ENCODE measurements around the gene VKORC1.
"Not testable (repeated sequence)": the region's sequence is repeated elsewhere in the genome, so short reads cannot be mapped to it uniquely, and the experiment has no call there.

VKORC1 gene

GRCh38 chr16:31094424-31095120 is at the start of gene VKORC1:
VKORC1 (minus strand) TSS chr16:31094797; CDS start chr16:31094729, 68 bp downstream.
- H3K27ac ChIP-seq (ENCODE audit: low read depth in 2 of 2, low read length in 2 of 2) = peak within 1 kb of the TSS; percentile 76 to 84
- no peaks in the 10 kb centered on the region for H3K27me3 ChIP-seq (ENCODE audit: control insufficient read depth in 2 of 2, insufficient read depth in 2 of 2, low read length in 2 of 2)
- no peaks in the 10 kb centered on the region for H3K9me3 ChIP-seq (ENCODE audit: control insufficient read depth in 2 of 2, low read length in 2 of 2)
- peak within 1 kb of the TSS; percentile 60 to 81 for H3K9ac ChIP-seq (ENCODE audit: low read depth in 1 of 2, low read length in 2 of 2)
- peak within 1 kb of the TSS; percentile 91 to 95 for H3K4me3 ChIP-seq (ENCODE audit: low read length in 2 of 2)
- H3K36me3 ChIP-seq (ENCODE audit: control insufficient read depth in 2 of 2, insufficient read depth in 2 of 2, low read length in 2 of 2) = peaks cover 5 to 7% of the 10 kb centered on the region in 2 donors
- peaks cover 10 to 14% of the 10 kb centered on the region in 2 donors for H3K4me1 ChIP-seq (ENCODE audit: control insufficient read depth in 2 of 2, insufficient read depth in 2 of 2, low read length in 2 of 2)

- peaks cover 27 to 33% of the 10 kb centered on the region in 2 donors for H3K4me1 ChIP-seq (ENCODE audit: control insufficient read depth in 2 of 2, insufficient read depth in 2 of 2, low read length in 2 of 2)
- H3K27ac ChIP-seq (ENCODE audit: low read depth in 2 of 2, low read length in 2 of 2) = no peak overlapping the region
- no peaks in the 10 kb centered on the region for H3K9me3 ChIP-seq (ENCODE audit: control insufficient read depth in 2 of 2, low read length in 2 of 2)
- H3K9ac ChIP-seq (ENCODE audit: low read depth in 1 of 2, low read length in 2 of 2) = no peak overlapping the region
- H3K27me3 ChIP-seq (ENCODE audit: control insufficient read depth in 2 of 2, insufficient read depth in 2 of 2, low read length in 2 of 2) = peaks cover 0 to 3% of the 10 kb centered on the region in 2 donors
- H3K36me3 ChIP-seq (ENCODE audit: control insufficient read depth in 2 of 2, insufficient read depth in 2 of 2, low read length in 2 of 2) = no peaks in the 10 kb centered on the region
- no peak overlapping the region for H3K4me3 ChIP-seq (ENCODE audit: low read length in 2 of 2)
Observed at GRCh38 chr16:31143694-31144148, 49.1 kb upstream of the VKORC1 start.

GRCh38 chr16:31143011-31143693 is 48.6 kb upstream of the VKORC1 start:
- H3K9ac ChIP-seq (ENCODE audit: low read depth in 1 of 2, low read length in 2 of 2) = peak overlapping the region in 1 of 2 donors; percentile 75
- H3K4me3 ChIP-seq (ENCODE audit: low read length in 2 of 2) = peak overlapping the region; percentile 54 to 63
- no peaks in the 10 kb centered on the region for H3K27me3 ChIP-seq (ENCODE audit: control insufficient read depth in 2 of 2, insufficient read depth in 2 of 2, low read length in 2 of 2)
- no peaks in the 10 kb centered on the region for H3K36me3 ChIP-seq (ENCODE audit: control insufficient read depth in 2 of 2, insufficient read depth in 2 of 2, low read length in 2 of 2)
- H3K9me3 ChIP-seq (ENCODE audit: control insufficient read depth in 2 of 2, low read length in 2 of 2) = no peaks in the 10 kb centered on the region
- peak overlapping the region; percentile 73 to 91 for H3K27ac ChIP-seq (ENCODE audit: low read depth in 2 of 2, low read length in 2 of 2)
- H3K4me1 ChIP-seq (ENCODE audit: control insufficient read depth in 2 of 2, insufficient read depth in 2 of 2, low read length in 2 of 2) = peaks cover 33 to 39% of the 10 kb centered on the region in 2 donors

- Histone ChIP-seq H3K27ac (ENCODE audit: low read depth in 2 of 2, low read length in 2 of 2) (peak overlapping the region; percentile 86 to 91), H3K4me1 (ENCODE audit: control insufficient read depth in 2 of 2, insufficient read depth in 2 of 2, low read length in 2 of 2) (peaks cover 33 to 36% of the 10 kb centered on the region in 2 donors), H3K9me3 (ENCODE audit: control insufficient read depth in 2 of 2, low read length in 2 of 2) (no peaks in the 10 kb centered on the region), H3K36me3 (ENCODE audit: control insufficient read depth in 2 of 2, insufficient read depth in 2 of 2, low read length in 2 of 2) (no peaks in the 10 kb centered on the region), H3K27me3 (ENCODE audit: control insufficient read depth in 2 of 2, insufficient read depth in 2 of 2, low read length in 2 of 2) (no peaks in the 10 kb centered on the region), H3K9ac (ENCODE audit: low read depth in 1 of 2, low read length in 2 of 2) (peak overlapping the region; percentile 75), H3K4me3 (ENCODE audit: low read length in 2 of 2) (peak overlapping the region; percentile 63 to 69)
Observed at GRCh38 chr16:31142109-31143010, 47.8 kb upstream of the VKORC1 start.

- peak overlapping the region; percentile 53 to 69 for H3K4me3 ChIP-seq (ENCODE audit: low read length in 2 of 2)
- H3K9me3 ChIP-seq (ENCODE audit: control insufficient read depth in 2 of 2, low read length in 2 of 2) = no peaks in the 10 kb centered on the region
- peak overlapping the region; percentile 86 to 91 for H3K27ac ChIP-seq (ENCODE audit: low read depth in 2 of 2, low read length in 2 of 2)
- no peaks in the 10 kb centered on the region for H3K27me3 ChIP-seq (ENCODE audit: control insufficient read depth in 2 of 2, insufficient read depth in 2 of 2, low read length in 2 of 2)
- H3K9ac ChIP-seq (ENCODE audit: low read depth in 1 of 2, low read length in 2 of 2) = peak overlapping the region; percentile 63 to 65
- no peaks in the 10 kb centered on the region for H3K36me3 ChIP-seq (ENCODE audit: control insufficient read depth in 2 of 2, insufficient read depth in 2 of 2, low read length in 2 of 2)
- peaks cover 35 to 36% of the 10 kb centered on the region in 2 donors for H3K4me1 ChIP-seq (ENCODE audit: control insufficient read depth in 2 of 2, insufficient read depth in 2 of 2, low read length in 2 of 2)
Observed at GRCh38 chr16:31141489-31142108, 47.0 kb upstream of the VKORC1 start.

GRCh38 chr16:31141071-31141469 is 46.5 kb upstream of the VKORC1 start:
- H3K36me3 ChIP-seq (ENCODE audit: control insufficient read depth in 2 of 2, insufficient read depth in 2 of 2, low read length in 2 of 2); H3K4me3 ChIP-seq (ENCODE audit: low read length in 2 of 2); H3K27me3 ChIP-seq (ENCODE audit: control insufficient read depth in 2 of 2, insufficient read depth in 2 of 2, low read length in 2 of 2); H3K9me3 ChIP-seq (ENCODE audit: control insufficient read depth in 2 of 2, low read length in 2 of 2): not testable (repeated sequence)
- H3K27ac ChIP-seq (ENCODE audit: low read depth in 2 of 2, low read length in 2 of 2) = peak overlapping the region; percentile 86 to 91
- H3K9ac ChIP-seq (ENCODE audit: low read depth in 1 of 2, low read length in 2 of 2) = peak overlapping the region in 1 of 2 donors; percentile 63
- H3K4me1 ChIP-seq (ENCODE audit: control insufficient read depth in 2 of 2, insufficient read depth in 2 of 2, low read length in 2 of 2) = peaks cover 39% of the 10 kb centered on the region in 2 donors

- H3K27me3 ChIP-seq (ENCODE audit: control insufficient read depth in 2 of 2, insufficient read depth in 2 of 2, low read length in 2 of 2) = no peaks in the 10 kb centered on the region
- no peaks in the 10 kb centered on the region for H3K36me3 ChIP-seq (ENCODE audit: control insufficient read depth in 2 of 2, insufficient read depth in 2 of 2, low read length in 2 of 2)
- H3K9me3 ChIP-seq (ENCODE audit: control insufficient read depth in 2 of 2, low read length in 2 of 2) = no peaks in the 10 kb centered on the region
- peak overlapping the region; percentile 60 to 67 for H3K9ac ChIP-seq (ENCODE audit: low read depth in 1 of 2, low read length in 2 of 2)
- peaks cover 48 to 49% of the 10 kb centered on the region in 2 donors for H3K4me1 ChIP-seq (ENCODE audit: control insufficient read depth in 2 of 2, insufficient read depth in 2 of 2, low read length in 2 of 2)
- peak overlapping the region; percentile 41 to 47 for H3K4me3 ChIP-seq (ENCODE audit: low read length in 2 of 2)
- peak overlapping the region; percentile 86 for H3K27ac ChIP-seq (ENCODE audit: low read depth in 2 of 2, low read length in 2 of 2)
Observed at GRCh38 chr16:31138621-31139578, 44.3 kb upstream of the VKORC1 start.

- peaks cover 14 to 15% of the 10 kb centered on the region in 2 donors for H3K36me3 ChIP-seq (ENCODE audit: control insufficient read depth in 2 of 2, insufficient read depth in 2 of 2, low read length in 2 of 2)
- not testable (repeated sequence) for H3K27me3 ChIP-seq (ENCODE audit: control insufficient read depth in 2 of 2, insufficient read depth in 2 of 2, low read length in 2 of 2); H3K4me3 ChIP-seq (ENCODE audit: low read length in 2 of 2); H3K27ac ChIP-seq (ENCODE audit: low read depth in 2 of 2, low read length in 2 of 2); H3K9ac ChIP-seq (ENCODE audit: low read depth in 1 of 2, low read length in 2 of 2); H3K9me3 ChIP-seq (ENCODE audit: control insufficient read depth in 2 of 2, low read length in 2 of 2)
- peaks cover 60 to 63% of the 10 kb centered on the region in 2 donors for H3K4me1 ChIP-seq (ENCODE audit: control insufficient read depth in 2 of 2, insufficient read depth in 2 of 2, low read length in 2 of 2)
Observed at GRCh38 chr16:31136822-31137499, 42.4 kb upstream of the VKORC1 start.

All from mucosa of rectum (tissue), 2 donors.